Mesenchymal stem cell (in vitro differentiated cells and primary cell): ENCODE measurements around the gene HTT.

ENCODE experiments used
- DNase-seq: peaks from one replicate; pipeline ENCODE4 v3.0.0-alpha.2; 2013
- H2AFZ ChIP-seq: one replicate; pipeline ENCODE4 v1.6.1; 2013; ENCODE audit warnings: low read depth, mild to moderate bottlenecking, control low read depth, inconsistent platforms, low read length, moderate library complexity
- H2AK5ac ChIP-seq: 2 replicates; pipeline ENCODE4 v1.6.1; 2013; ENCODE audit warnings: low read length, moderate library complexity, mild to moderate bottlenecking, inconsistent platforms; ENCODE audit not compliant: severe bottlenecking
- H2BK120ac ChIP-seq: one replicate; pipeline ENCODE4 v1.6.1; 2013; ENCODE audit warnings: low read depth, mild to moderate bottlenecking, inconsistent platforms, low read length, moderate library complexity
- H2BK12ac ChIP-seq, 2 experiments: one replicate each; pipeline ENCODE4 v1.6.1; 2013; ENCODE audit warnings: inconsistent platforms in 2 of 2, low read length in 2 of 2, mild to moderate bottlenecking in 2 of 2, moderate library complexity in 2 of 2, control low read depth in 1 of 2
- H2BK15ac ChIP-seq: one replicate; pipeline ENCODE4 v1.6.1; 2013; ENCODE audit warnings: mild to moderate bottlenecking, low read depth, inconsistent platforms; ENCODE audit not compliant: poor library complexity, severe bottlenecking
- H2BK5ac ChIP-seq: 2 replicates; pipeline ENCODE4 v1.6.1; 2013; ENCODE audit warnings: low read depth, mild to moderate bottlenecking, low read length, control low read depth, inconsistent platforms; ENCODE audit not compliant: poor library complexity, severe bottlenecking
- H3K14ac ChIP-seq, 2 experiments: one replicate each; pipeline ENCODE4 v1.6.1; 2013; ENCODE audit warnings: inconsistent platforms in 2 of 2, low read length in 2 of 2, control low read depth in 1 of 2, mild to moderate bottlenecking in 1 of 2, moderate library complexity in 1 of 2
- H3K18ac ChIP-seq, 2 experiments: one replicate each; pipeline ENCODE4 v1.6.1; 2013; ENCODE audit warnings: inconsistent platforms in 2 of 2, low read length in 2 of 2, control low read depth in 1 of 2, low read depth in 1 of 2, mild to moderate bottlenecking in 1 of 2
- H3K23ac ChIP-seq, 2 experiments: one replicate each; pipeline ENCODE4 v1.6.1; 2013; ENCODE audit warnings: inconsistent platforms in 2 of 2, low read length in 2 of 2, mild to moderate bottlenecking in 2 of 2, moderate library complexity in 2 of 2, control low read depth in 1 of 2
- H3K27ac ChIP-seq: 2 replicates; pipeline ENCODE4 v1.5.1; 2013; ENCODE audit warnings: mild to moderate bottlenecking, moderate library complexity, low read length, control low read depth, inconsistent platforms; ENCODE audit not compliant: poor library complexity, severe bottlenecking
- H3K27me3 ChIP-seq, 2 experiments: 2 replicates each; pipeline versions ENCODE4 v1.6.1 to v1.7.0; 2013; ENCODE audit warnings: low read length in 2 of 2, mild to moderate bottlenecking in 2 of 2, moderate library complexity in 2 of 2, control low read depth in 1 of 2, inconsistent platforms in 1 of 2; ENCODE audit not compliant: control insufficient read depth in 1 of 2, insufficient read depth in 1 of 2
- H3K36me3 ChIP-seq, 2 experiments: 2 replicates each; pipeline versions ENCODE4 v1.6.1 to v1.7.0; 2013; ENCODE audit warnings: low read length in 2 of 2, control low read depth in 1 of 2, inconsistent platforms in 1 of 2, low read depth in 1 of 2, mild to moderate bottlenecking in 1 of 2; ENCODE audit not compliant: insufficient read depth in 2 of 2, control insufficient read depth in 1 of 2
- H3K4ac ChIP-seq, 2 experiments: one replicate each; pipeline ENCODE4 v1.6.1; 2013; ENCODE audit warnings: inconsistent platforms in 2 of 2, low read length in 2 of 2, mild to moderate bottlenecking in 2 of 2, moderate library complexity in 2 of 2, control low read depth in 1 of 2, low read depth in 1 of 2
- H3K4me1 ChIP-seq: 2 replicates; pipeline ENCODE4 v1.6.1; 2013; ENCODE audit warnings: low read depth, low read length, control low read depth; ENCODE audit not compliant: control insufficient read depth, insufficient read depth
- H3K4me2 ChIP-seq: 2 replicates; pipeline ENCODE4 v1.6.1; 2013; ENCODE audit warnings: low read length, mild to moderate bottlenecking, inconsistent platforms; ENCODE audit not compliant: poor library complexity, severe bottlenecking
- H3K4me3 ChIP-seq, 2 experiments: 2 replicates each; pipeline versions ENCODE4 v1.5.1 to v1.7.0; 2013; ENCODE audit warnings: low read length in 2 of 2, mild to moderate bottlenecking in 2 of 2, control low read depth in 1 of 2, low read depth in 1 of 2; ENCODE audit not compliant: insufficient read depth in 1 of 2
- H3K79me1 ChIP-seq: replicated peaks from 2 replicates; pipeline ENCODE4 v1.6.1; 2013; ENCODE audit warnings: mild to moderate bottlenecking, control low read depth, low read length, inconsistent platforms; ENCODE audit not compliant: poor library complexity, severe bottlenecking
- H3K9ac ChIP-seq: 2 replicates; pipeline ENCODE4 v1.7.0; 2013; ENCODE audit warnings: mild to moderate bottlenecking, low read length, moderate library complexity
- H3K9me3 ChIP-seq: 2 replicates; pipeline ENCODE4 v1.7.0; 2013; ENCODE audit warnings: mild to moderate bottlenecking, low read length; ENCODE audit not compliant: control insufficient read depth
- H4K8ac ChIP-seq: one replicate; pipeline ENCODE4 v1.6.1; 2013; ENCODE audit warnings: inconsistent platforms, mild to moderate bottlenecking, low read length, moderate library complexity
- H4K91ac ChIP-seq: one replicate; pipeline ENCODE4 v1.6.1; 2013; ENCODE audit warnings: mild to moderate bottlenecking, low read length, inconsistent platforms
- WGBS: methylation state at CpG from one replicate; pipeline ENCODE4 v1.1.7; 2013; ENCODE audit warnings: mixed read lengths; 5-methylcytosine and 5-hydroxymethylcytosine counted together

The HTT gene

DNA sequence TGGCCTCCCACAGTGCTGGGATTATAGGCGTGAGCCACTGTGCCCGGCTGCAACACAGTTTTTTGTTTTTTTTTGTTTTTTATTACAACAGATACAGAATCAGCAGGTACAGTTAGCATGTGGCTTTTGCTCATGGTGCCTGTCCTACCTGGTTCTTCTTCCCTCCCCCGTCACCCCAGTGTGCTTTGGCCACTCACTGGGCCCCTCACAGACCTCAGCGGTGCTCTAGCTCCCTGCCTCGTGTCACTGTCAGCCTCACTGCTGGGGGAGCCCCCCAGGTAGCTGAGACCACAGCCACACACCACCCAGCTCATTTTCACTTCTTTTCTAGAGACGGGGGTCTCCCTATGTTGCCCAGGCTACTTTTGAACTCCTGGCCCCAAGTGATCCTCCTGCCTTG lies 38.8 kb upstream of the HTT start:
- Histone ChIP-seq H4K8ac (no peak overlapping the region), H4K91ac (no peak overlapping the region), H3K9me3 (no peaks in the 10 kb centered on the region), H2AK5ac (no peak overlapping the region), H3K4ac (no peak overlapping the region), H3K14ac (no peak overlapping the region), H2AFZ (no peak overlapping the region), H3K79me1 (no peaks in the 10 kb centered on the region), H3K4me3 (no peak overlapping the region), H3K4me1 (no peaks in the 10 kb centered on the region), H2BK12ac (no peak overlapping the region), H3K18ac (no peak overlapping the region), H2BK5ac (no peak overlapping the region), H3K9ac (no peak overlapping the region), H3K36me3 (no peaks in the 10 kb centered on the region), H3K27me3 (peaks cover 0 to 50% of the 10 kb centered on the region in 2 experiments), H3K23ac (no peak overlapping the region), H2BK15ac (no peak overlapping the region), H3K4me2 (no peak overlapping the region), H3K27ac (no peak overlapping the region), H2BK120ac (no peak overlapping the region)
- WGBS: 76% methylated on average over 4 of the region's 6 CpGs
- DNase-seq: no peak

DNA sequence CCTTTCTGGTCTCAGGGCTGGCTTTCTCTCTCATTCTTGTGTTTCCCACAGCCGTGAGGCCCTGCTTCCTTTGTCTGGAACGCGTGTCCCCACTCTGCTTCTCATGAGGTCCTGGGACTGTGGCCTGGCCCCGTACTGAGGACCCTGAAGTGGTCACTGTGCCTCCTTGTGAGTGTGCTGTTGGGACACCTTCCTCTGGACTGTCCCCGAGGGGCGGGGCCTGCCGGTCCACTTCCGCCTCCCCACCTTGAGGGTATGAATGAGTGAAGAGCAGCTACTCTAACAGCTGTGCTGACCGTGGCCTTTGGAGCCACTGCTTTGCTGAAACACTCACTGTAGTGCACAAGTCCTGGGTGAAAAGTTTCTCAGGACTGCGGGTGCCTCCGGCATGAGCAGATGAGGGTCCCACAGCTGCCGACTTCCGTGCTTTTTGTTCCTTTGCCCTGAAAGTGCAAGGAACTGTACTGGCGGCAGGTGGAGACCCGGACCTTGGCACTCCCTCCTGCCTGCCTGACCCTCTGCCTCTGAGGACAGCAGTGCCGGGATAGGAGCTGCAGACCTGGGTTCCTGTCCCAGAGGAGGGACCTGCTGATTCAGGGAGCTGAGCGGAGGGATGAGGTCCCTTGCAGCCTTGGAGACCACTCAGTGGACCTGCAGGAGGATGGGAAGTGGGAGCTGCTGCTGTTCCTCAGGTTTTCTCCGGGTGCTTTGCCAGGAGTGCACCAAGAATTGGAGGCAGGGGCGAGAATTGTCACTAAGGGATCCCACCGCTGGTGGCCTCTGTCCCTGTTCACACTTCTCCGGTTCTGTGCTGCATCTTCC lies 38.1 kb upstream of the HTT start:
- no peak for DNase-seq
- Histone ChIP-seq H3K18ac (no peak overlapping the region), H3K27me3 (peaks cover 0 to 46% of the 10 kb centered on the region in 2 experiments), H3K23ac (peak overlapping the region in 1 of 2 experiments; percentile 32), H3K27ac (no peak overlapping the region), H3K36me3 (no peaks in the 10 kb centered on the region), H3K9ac (no peak overlapping the region), H3K4me2 (no peak overlapping the region), H3K79me1 (no peaks in the 10 kb centered on the region), H2BK12ac (no peak overlapping the region), H2BK15ac (no peak overlapping the region), H3K9me3 (no peaks in the 10 kb centered on the region), H2BK120ac (no peak overlapping the region), H2BK5ac (no peak overlapping the region), H3K14ac (no peak overlapping the region), H4K91ac (no peak overlapping the region), H3K4me1 (no peaks in the 10 kb centered on the region), H2AK5ac (no peak overlapping the region), H3K4me3 (no peak overlapping the region), H2AFZ (no peak overlapping the region), H4K8ac (no peak overlapping the region), H3K4ac (no peak overlapping the region)
- 90% methylated on average over 21 of the region's 21 CpGs for WGBS

DNA sequence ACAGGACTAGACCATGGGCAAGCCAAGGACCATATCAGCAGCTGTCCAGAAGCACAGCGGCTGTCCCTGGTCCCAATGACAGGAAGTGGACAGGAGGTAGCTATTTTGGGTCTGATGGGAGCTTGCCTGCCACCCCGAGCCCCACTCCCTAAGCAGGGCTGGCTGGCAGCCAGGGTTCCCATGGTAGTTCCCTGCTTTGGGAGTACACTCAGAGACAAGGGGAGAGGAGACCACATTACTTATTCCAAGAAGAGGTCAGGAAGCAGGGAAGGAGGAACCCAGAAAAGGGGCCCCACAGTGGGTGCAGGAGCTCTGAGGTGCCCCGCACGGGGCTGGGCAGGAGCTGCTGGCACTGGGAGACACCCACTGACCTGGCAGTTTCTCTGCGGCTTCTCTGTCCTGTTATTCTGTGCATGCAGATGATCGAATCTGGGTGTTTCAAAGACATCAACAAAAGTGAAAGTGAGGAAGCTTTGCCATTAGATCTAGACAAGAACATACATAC lies 36.5 kb upstream of the HTT start:
- H4K8ac ChIP-seq: no peak overlapping the region
- H3K9me3 ChIP-seq: no peaks in the 10 kb centered on the region
- H3K79me1 ChIP-seq: no peaks in the 10 kb centered on the region
- no peak overlapping the region for H2BK120ac ChIP-seq
- no peak overlapping the region for H3K27ac ChIP-seq
- H2BK5ac ChIP-seq: no peak overlapping the region
- no peak overlapping the region for H4K91ac ChIP-seq
- DNase-seq: no peak
- no peak overlapping the region for H3K4ac ChIP-seq
- H3K4me3 ChIP-seq: peak overlapping the region in 1 of 2 experiments; percentile 57
- H2BK15ac ChIP-seq: no peak overlapping the region
- H3K4me1 ChIP-seq: no peaks in the 10 kb centered on the region
- WGBS: 82% methylated on average over 5 of the region's 6 CpGs
- H3K27me3 ChIP-seq: peaks cover 0 to 48% of the 10 kb centered on the region in 2 experiments
- H2BK12ac ChIP-seq: no peak overlapping the region
- H3K23ac ChIP-seq: no peak overlapping the region
- no peak overlapping the region for H2AK5ac ChIP-seq
- H3K36me3 ChIP-seq: no peaks in the 10 kb centered on the region
- no peak overlapping the region for H2AFZ ChIP-seq
- H3K14ac ChIP-seq: no peak overlapping the region
- H3K18ac ChIP-seq: no peak overlapping the region
- H3K4me2 ChIP-seq: no peak overlapping the region
- peak overlapping the region; percentile 56 for H3K9ac ChIP-seq

DNA sequence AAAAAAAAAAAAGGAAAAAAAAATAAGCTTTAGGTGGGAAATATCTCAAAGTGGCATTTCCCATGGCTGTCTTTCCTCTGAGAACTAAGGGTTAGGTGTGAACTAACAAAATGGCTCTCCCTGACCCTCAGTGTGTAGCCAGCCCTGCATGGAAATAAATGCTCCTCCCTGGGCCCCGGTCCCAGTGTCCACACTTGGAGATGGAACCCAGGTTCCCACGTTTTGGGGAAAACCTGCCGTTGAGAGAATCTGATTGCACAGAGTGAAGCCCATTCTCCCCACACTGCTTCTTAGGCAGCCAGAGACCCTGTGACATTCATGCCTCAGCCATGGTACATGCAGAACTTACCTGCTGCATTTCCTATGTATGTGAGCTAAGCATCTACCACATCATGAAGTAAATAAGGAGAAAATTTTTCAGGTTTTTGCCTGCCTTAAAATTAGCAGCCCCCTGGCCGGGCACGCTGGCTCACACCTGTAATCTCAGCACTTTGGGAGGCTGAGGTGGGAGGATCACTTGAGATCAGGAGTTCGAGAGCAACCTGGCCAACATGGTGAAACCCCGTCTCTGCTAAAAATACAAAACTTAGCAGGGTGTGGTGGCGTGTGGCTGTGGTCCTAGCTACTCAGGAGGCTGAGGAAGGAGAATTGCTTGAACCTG lies 34.6 kb upstream of the HTT start:
- H3K14ac ChIP-seq: no peak overlapping the region
- H2BK15ac ChIP-seq: no peak overlapping the region
- H3K27ac ChIP-seq: no peak overlapping the region
- no peak overlapping the region for H3K4ac ChIP-seq
- no peak overlapping the region for H3K18ac ChIP-seq
- H4K8ac ChIP-seq: no peak overlapping the region
- WGBS: 87% methylated on average over 8 of the region's 8 CpGs
- H3K9ac ChIP-seq: no peak overlapping the region
- peaks cover 0 to 41% of the 10 kb centered on the region in 2 experiments for H3K27me3 ChIP-seq
- no peak overlapping the region for H2BK5ac ChIP-seq
- DNase-seq: no peak
- H3K9me3 ChIP-seq: no peaks in the 10 kb centered on the region
- no peaks in the 10 kb centered on the region for H3K4me1 ChIP-seq
- no peak overlapping the region for H2BK12ac ChIP-seq
- H3K79me1 ChIP-seq: no peaks in the 10 kb centered on the region
- no peak overlapping the region for H2AFZ ChIP-seq
- no peak overlapping the region for H3K23ac ChIP-seq
- no peak overlapping the region for H4K91ac ChIP-seq
- no peak overlapping the region for H3K4me2 ChIP-seq
- no peak overlapping the region for H2AK5ac ChIP-seq
- H3K4me3 ChIP-seq: no peak overlapping the region
- H3K36me3 ChIP-seq: no peaks in the 10 kb centered on the region
- H2BK120ac ChIP-seq: no peak overlapping the region
